Dendritic cell treated with granulocyte-macrophage colony-stimulating factor and Interleukin-4, amounts not matched to agents 40 ng/mL and 50 ng/mL, for 4 days (primary cell): ENCODE data around the gene CENATAC.
"Not testable (repeated sequence)": the region's sequence is repeated elsewhere in the genome, so short reads cannot be mapped to it uniquely, and the experiment has no call there.

Source experiments
- H3K27ac Mint-ChIP-seq: one replicate; pipeline ENCODE4 v1.8.0; 2022; ENCODE audit warnings: mild to moderate bottlenecking, mixed read lengths
- H3K27me3 Mint-ChIP-seq: one replicate; pipeline ENCODE4 v1.8.0; 2022; ENCODE audit warnings: mild to moderate bottlenecking, mixed read lengths
- H3K36me3 Mint-ChIP-seq: one replicate; pipeline ENCODE4 v1.8.0; 2022; ENCODE audit warnings: low read depth, mixed read lengths
- H3K4me1 Mint-ChIP-seq: one replicate; pipeline ENCODE4 v1.8.0; 2022; ENCODE audit warnings: low read depth, mixed read lengths
- H3K4me3 Mint-ChIP-seq: one replicate; pipeline ENCODE4 v1.8.0; 2022; ENCODE audit warnings: mild to moderate bottlenecking, moderate library complexity, mixed read lengths
- H3K9me3 Mint-ChIP-seq: one replicate; pipeline ENCODE4 v1.8.0; 2022; ENCODE audit warnings: mixed read lengths
- intact Hi-C: fragments of 100-400 bp; cut with micrococcal nuclease; formaldehyde crosslinking; loops from one replicate; pipeline ENCODE4 v1.15.0; 2022

CENATAC gene

GRCh38 chr11:118997627-118998387, at the start of gene CENATAC:
Gene CENATAC, plus strand, starts transcription at chr11:118998138. Its CDS starts 60 bp downstream, at chr11:118998198.
- peaks cover 36% of the 10 kb centered on the region for H3K4me1 Mint-ChIP-seq
- intact Hi-C loops, result loop anchor here (1.0 to 2.0 kb wide), 3 partner anchors 20 to 59 kb away; partner anchors contain the start of genes HYOU1, RPS25, SLC37A4 and TRAPPC4
- H3K27ac Mint-ChIP-seq, result peak within 1 kb of the TSS; percentile 98
- peaks cover 52% of the 10 kb centered on the region for H3K36me3 Mint-ChIP-seq
- H3K27me3 Mint-ChIP-seq, result no peaks in the 10 kb centered on the region
- H3K9me3 Mint-ChIP-seq, result no peaks in the 10 kb centered on the region
- peak within 1 kb of the TSS; percentile 100 for H3K4me3 Mint-ChIP-seq

- no peaks in the 10 kb centered on the region for H3K9me3 Mint-ChIP-seq
- no peaks in the 10 kb centered on the region for H3K36me3 Mint-ChIP-seq
- no peaks in the 10 kb centered on the region for H3K4me1 Mint-ChIP-seq
- H3K4me3 Mint-ChIP-seq, result no peak overlapping the region
- intact Hi-C loops, result no loop called here
- peaks cover 43% of the 10 kb centered on the region for H3K27me3 Mint-ChIP-seq
- no peak overlapping the region for H3K27ac Mint-ChIP-seq
Observed at GRCh38 chr11:118953265-118953664, 44.7 kb upstream of the CENATAC start.

GRCh38 chr11:118953976-118954375, 44.0 kb upstream of the CENATAC start:
- H3K9me3 Mint-ChIP-seq, intact Hi-C loops, H3K4me1 Mint-ChIP-seq, H3K27ac Mint-ChIP-seq, H3K36me3 Mint-ChIP-seq, H3K4me3 Mint-ChIP-seq: not testable (repeated sequence)
- H3K27me3 Mint-ChIP-seq, result peaks cover 45% of the 10 kb centered on the region

GRCh38 chr11:118956094-118956846, 41.7 kb upstream of the CENATAC start, which contains the start of gene UPK2:
Gene UPK2, plus strand, starts transcription at chr11:118956298. Its CDS starts 53 bp downstream, at chr11:118956351.
- Mint-ChIP-seq H3K4me3 (no peak within 1 kb of the TSS), H3K27ac (no peak within 1 kb of the TSS), H3K4me1 (no peaks in the 10 kb centered on the region), H3K9me3 (no peaks in the 10 kb centered on the region), H3K27me3 (peaks cover 41% of the 10 kb centered on the region), H3K36me3 (no peaks in the 10 kb centered on the region)
- intact Hi-C loops, result loop anchor here (1.0 kb wide), 2 partner anchors 49 to 267 kb away; no protein-coding TSS in a partner anchor

- Mint-ChIP-seq H3K27me3 (peaks cover 38% of the 10 kb centered on the region), H3K27ac (no peak overlapping the region), H3K4me3 (no peak overlapping the region), H3K36me3 (no peaks in the 10 kb centered on the region), H3K4me1 (no peaks in the 10 kb centered on the region), H3K9me3 (no peaks in the 10 kb centered on the region)
- intact Hi-C loops, result loop anchor here (1.0 kb wide), 2 partner anchors 50 to 268 kb away; no protein-coding TSS in a partner anchor
Observed at GRCh38 chr11:118956847-118957469, 41.0 kb upstream of the CENATAC start.

GRCh38 chr11:118957549-118957948, 40.4 kb upstream of the CENATAC start:
- Mint-ChIP-seq H3K9me3 (no peaks in the 10 kb centered on the region), H3K27me3 (peaks cover 38% of the 10 kb centered on the region), H3K4me3 (no peak overlapping the region), H3K36me3 (no peaks in the 10 kb centered on the region), H3K27ac (no peak overlapping the region), H3K4me1 (no peaks in the 10 kb centered on the region)
- intact Hi-C loops, result no loop called here

- H3K4me3 Mint-ChIP-seq, result no peak overlapping the region
- H3K36me3 Mint-ChIP-seq, result no peaks in the 10 kb centered on the region
- intact Hi-C loops, result no loop called here
- peaks cover 35% of the 10 kb centered on the region for H3K27me3 Mint-ChIP-seq
- H3K9me3 Mint-ChIP-seq, result no peaks in the 10 kb centered on the region
- no peak overlapping the region for H3K27ac Mint-ChIP-seq
- no peaks in the 10 kb centered on the region for H3K4me1 Mint-ChIP-seq
Observed at GRCh38 chr11:118957968-118958367, 40.0 kb upstream of the CENATAC start.

GRCh38 chr11:118958577-118958976, 39.4 kb upstream of the CENATAC start:
- Mint-ChIP-seq H3K9me3 (no peaks in the 10 kb centered on the region), H3K27ac (no peak overlapping the region), H3K4me3 (no peak overlapping the region), H3K27me3 (peaks cover 35% of the 10 kb centered on the region), H3K36me3 (no peaks in the 10 kb centered on the region), H3K4me1 (no peaks in the 10 kb centered on the region)
- intact Hi-C loops, result no loop called here

- H3K4me1 Mint-ChIP-seq, result no peaks in the 10 kb centered on the region
- no peaks in the 10 kb centered on the region for H3K36me3 Mint-ChIP-seq
- intact Hi-C loops, result no loop called here
- no peak overlapping the region for H3K27ac Mint-ChIP-seq
- no peak overlapping the region for H3K4me3 Mint-ChIP-seq
- H3K27me3 Mint-ChIP-seq, result peaks cover 17% of the 10 kb centered on the region
- no peaks in the 10 kb centered on the region for H3K9me3 Mint-ChIP-seq
Observed at GRCh38 chr11:118961189-118961588, 36.7 kb upstream of the CENATAC start.

- no peak overlapping the region for H3K4me3 Mint-ChIP-seq
- peaks cover 14% of the 10 kb centered on the region for H3K27me3 Mint-ChIP-seq
- H3K36me3 Mint-ChIP-seq, result no peaks in the 10 kb centered on the region
- no peak overlapping the region for H3K27ac Mint-ChIP-seq
- H3K4me1 Mint-ChIP-seq, result no peaks in the 10 kb centered on the region
- intact Hi-C loops, result no loop called here
- H3K9me3 Mint-ChIP-seq, result no peaks in the 10 kb centered on the region
Observed at GRCh38 chr11:118961591-118961990, 36.3 kb upstream of the CENATAC start.

- H3K9me3 Mint-ChIP-seq, H3K27ac Mint-ChIP-seq, H3K4me1 Mint-ChIP-seq, intact Hi-C loops, H3K4me3 Mint-ChIP-seq, H3K36me3 Mint-ChIP-seq: not testable (repeated sequence)
- peaks cover 23% of the 10 kb centered on the region for H3K27me3 Mint-ChIP-seq
Observed at GRCh38 chr11:118969508-118969907, 28.4 kb upstream of the CENATAC start.

- H3K9me3 Mint-ChIP-seq, result no peaks in the 10 kb centered on the region
- H3K27ac Mint-ChIP-seq, result no peak within 1 kb of the TSS
- intact Hi-C loops, result no loop called here
- H3K4me3 Mint-ChIP-seq, result no peak within 1 kb of the TSS
- H3K36me3 Mint-ChIP-seq, result no peaks in the 10 kb centered on the region
- peaks cover 31% of the 10 kb centered on the region for H3K27me3 Mint-ChIP-seq
- H3K4me1 Mint-ChIP-seq, result no peaks in the 10 kb centered on the region
Observed at GRCh38 chr11:118971646-118972045, 26.3 kb upstream of the CENATAC start, which contains the start of gene FOXR1. Gene FOXR1, plus strand, starts transcription at chr11:118971761. Its CDS starts 171 bp downstream, at chr11:118971932.

GRCh38 chr11:118973985-118974384, 24.0 kb upstream of the CENATAC start:
- peaks cover 3% of the 10 kb centered on the region for H3K4me1 Mint-ChIP-seq
- H3K36me3 Mint-ChIP-seq, result no peaks in the 10 kb centered on the region
- intact Hi-C loops, result no loop called here
- no peaks in the 10 kb centered on the region for H3K9me3 Mint-ChIP-seq
- peaks cover 33% of the 10 kb centered on the region for H3K27me3 Mint-ChIP-seq
- H3K4me3 Mint-ChIP-seq, result no peak overlapping the region
- no peak overlapping the region for H3K27ac Mint-ChIP-seq
